Measurements from ENCODE around the gene SCAPER.
A peak's percentile ranks its signal among the peaks of the same experiment; 100 is the strongest.
"Not testable (repeated sequence)": the region's sequence is repeated elsewhere in the genome, so short reads cannot be mapped to it uniquely, and the experiment has no call there.

The SCAPER gene

GRCh38 chr15:76335307-76336253 is 569.6 kb downstream of the SCAPER start:
- DNase-seq = peak in 1 of 2 donors; percentile 19

GRCh38 chr15:76334438-76335306 is 570.5 kb downstream of the SCAPER start:
- no peak for DNase-seq

- no peak for DNase-seq
Measured at GRCh38 chr15:76333720-76334437, 571.3 kb downstream of the SCAPER start.

GRCh38 chr15:76333309-76333708 is 571.8 kb downstream of the SCAPER start:
- DNase-seq = no peak

- DNase-seq = no peak
Measured at GRCh38 chr15:76332796-76333195, 572.3 kb downstream of the SCAPER start.

GRCh38 chr15:76330080-76330680 is 575.0 kb downstream of the SCAPER start:
- no peak for DNase-seq

- no peak for DNase-seq
Measured at GRCh38 chr15:76328958-76329357, 576.2 kb downstream of the SCAPER start.

- no peak for DNase-seq
Measured at GRCh38 chr15:76328106-76328696, 576.9 kb downstream of the SCAPER start.

- no peak for DNase-seq
Measured at GRCh38 chr15:76327191-76328105, 577.7 kb downstream of the SCAPER start.

GRCh38 chr15:76325704-76326103 is 579.4 kb downstream of the SCAPER start:
- DNase-seq = no peak

- no peak for DNase-seq
Measured at GRCh38 chr15:76324066-76324465, 581.1 kb downstream of the SCAPER start.

GRCh38 chr15:76321602-76322001 is 583.5 kb downstream of the SCAPER start:
- DNase-seq = no peak

GRCh38 chr15:76321171-76321570 is 584.0 kb downstream of the SCAPER start:
- no peak for DNase-seq

- DNase-seq = no peak
Measured at GRCh38 chr15:76320012-76320411, 585.1 kb downstream of the SCAPER start.

- DNase-seq = no peak
Measured at GRCh38 chr15:76313731-76314130, 591.4 kb downstream of the SCAPER start.

GRCh38 chr15:76313175-76313567 is 592.0 kb downstream of the SCAPER start:
- DNase-seq = not testable (repeated sequence)

- no peak for DNase-seq
Measured at GRCh38 chr15:76312540-76313174, 592.5 kb downstream of the SCAPER start.

GRCh38 chr15:76311100-76311953 is 593.8 kb downstream of the SCAPER start, which contains the start of gene ETFA:
Gene ETFA (minus strand): TSS chr15:76311469. CDS start chr15:76311388, 81 bp downstream.
- DNase-seq = peak; percentile 92 to 93

- peak in 1 of 2 donors; percentile 18 for DNase-seq
Measured at GRCh38 chr15:76310475-76311099, 594.6 kb downstream of the SCAPER start.

All from CD4-positive, alpha-beta T cell treated with Interferon alpha-2 for 1 hour (primary cell).